ENCODE results near the gene BRINP1. TPM values are rescaled to one million over a fixed set of nuclear protein-coding genes. Genes with fewer than 3 reads are reported as not detected.

Gene BRINP1
- total RNA-seq, 2 donors from 2014 or later: not detected

DNA sequence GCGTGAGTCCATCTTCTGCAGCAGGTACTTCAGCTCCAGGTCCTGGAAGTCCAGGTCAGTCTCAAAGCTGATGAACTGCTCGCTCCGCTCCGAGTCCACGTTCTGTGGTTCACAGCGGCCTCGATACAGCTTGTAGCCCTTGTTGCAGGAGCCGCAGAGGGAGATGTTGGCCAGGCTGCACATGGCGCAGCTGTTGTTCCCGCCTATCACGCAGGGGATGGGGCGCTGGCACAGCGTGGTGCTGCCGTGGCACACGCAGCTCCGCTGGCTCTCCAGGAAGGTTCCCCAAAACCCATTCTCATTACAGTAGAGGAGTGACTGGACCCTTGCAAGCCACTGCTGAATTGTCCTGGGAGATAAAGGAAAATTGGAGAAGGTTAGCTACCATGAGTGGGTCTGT lies 201.4 kb downstream of the BRINP1 start:
- no peaks in the 10 kb centered on the region for H3K4me1 Mint-ChIP-seq
- no peak overlapping the region for H3K4me3 Mint-ChIP-seq
- H3K27ac Mint-ChIP-seq: no peak overlapping the region
- ATAC-seq (replicated peaks): no peak
- peaks cover 8% of the 10 kb centered on the region for H3K9me3 Mint-ChIP-seq
- H3K27me3 Mint-ChIP-seq: no peaks in the 10 kb centered on the region
- no peaks in the 10 kb centered on the region for H3K36me3 Mint-ChIP-seq (ENCODE audit: low read depth)

DNA sequence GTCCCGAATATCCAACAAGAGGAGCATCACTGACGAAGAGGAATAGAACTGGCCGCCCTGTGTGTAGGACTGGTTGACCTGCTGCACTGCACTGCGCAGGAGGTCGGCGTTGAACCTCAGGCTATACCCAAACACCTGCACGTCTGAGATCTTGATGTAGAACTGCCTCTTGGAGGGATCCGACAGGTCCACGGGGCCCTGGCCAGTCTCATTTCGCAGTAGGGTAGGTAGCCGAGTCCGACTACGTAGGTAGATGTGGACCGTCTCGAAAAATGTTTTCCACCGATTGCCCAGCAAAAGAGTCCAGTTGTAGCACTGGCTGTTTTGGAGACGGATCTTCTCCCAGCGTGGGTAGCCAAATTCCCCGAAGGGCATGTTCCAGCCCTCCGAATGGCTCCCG lies 202.0 kb downstream of the BRINP1 start:
- Mint-ChIP-seq H3K4me3 (no peak overlapping the region), H3K9me3 (peaks cover 8% of the 10 kb centered on the region), H3K36me3 (ENCODE audit: low read depth) (no peaks in the 10 kb centered on the region), H3K4me1 (no peaks in the 10 kb centered on the region), H3K27ac (no peak overlapping the region), H3K27me3 (no peaks in the 10 kb centered on the region)
- ATAC-seq (replicated peaks): no peak

DNA sequence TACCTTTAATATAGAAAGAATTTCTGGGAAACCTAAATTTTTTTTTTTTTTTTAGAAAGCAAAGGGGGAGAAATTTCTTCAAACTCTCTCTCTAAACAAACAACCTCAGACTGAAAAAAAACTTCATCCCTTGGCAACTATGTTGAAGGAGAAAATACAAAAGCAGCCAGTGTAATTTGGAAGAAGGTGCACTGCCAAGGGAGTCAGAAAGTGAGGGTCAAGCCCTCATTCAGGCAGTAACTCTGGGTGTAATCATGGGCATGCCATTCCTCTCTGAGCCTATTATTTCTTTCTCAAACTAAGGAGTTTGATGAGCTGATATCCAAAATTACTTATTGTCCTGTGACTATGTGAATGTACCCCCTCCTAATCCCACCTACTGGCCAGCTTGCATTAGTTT lies 203.1 kb downstream of the BRINP1 start:
- H3K4me1 Mint-ChIP-seq: no peaks in the 10 kb centered on the region
- H3K4me3 Mint-ChIP-seq: no peak overlapping the region
- no peak for ATAC-seq (replicated peaks)
- no peak overlapping the region for H3K27ac Mint-ChIP-seq
- peaks cover 8% of the 10 kb centered on the region for H3K9me3 Mint-ChIP-seq
- H3K27me3 Mint-ChIP-seq: no peaks in the 10 kb centered on the region
- H3K36me3 Mint-ChIP-seq (ENCODE audit: low read depth): no peaks in the 10 kb centered on the region

DNA sequence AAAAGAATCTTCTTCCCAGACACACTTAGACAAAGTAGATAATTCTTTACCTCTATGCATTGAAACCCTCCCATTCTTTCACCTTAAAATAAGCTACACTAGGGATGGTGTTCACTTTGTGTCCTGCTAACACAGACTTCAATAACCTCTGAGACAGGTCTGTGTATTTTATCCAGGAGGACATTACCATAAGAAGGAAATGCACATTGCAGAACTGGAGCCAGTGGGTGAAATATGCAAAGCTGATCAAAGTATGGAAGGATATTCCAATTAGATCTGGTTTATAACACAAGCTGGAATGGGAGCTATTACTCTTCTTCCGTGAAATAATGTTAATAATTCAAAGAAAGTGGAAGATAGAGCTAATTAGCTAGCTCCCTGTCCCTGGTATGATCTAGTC lies 204.1 kb downstream of the BRINP1 start:
- Mint-ChIP-seq H3K36me3 (ENCODE audit: low read depth) (no peaks in the 10 kb centered on the region), H3K4me1 (no peaks in the 10 kb centered on the region), H3K9me3 (peaks cover 8% of the 10 kb centered on the region), H3K27ac (no peak overlapping the region), H3K4me3 (no peak overlapping the region), H3K27me3 (no peaks in the 10 kb centered on the region)
- no peak for ATAC-seq (replicated peaks)

DNA sequence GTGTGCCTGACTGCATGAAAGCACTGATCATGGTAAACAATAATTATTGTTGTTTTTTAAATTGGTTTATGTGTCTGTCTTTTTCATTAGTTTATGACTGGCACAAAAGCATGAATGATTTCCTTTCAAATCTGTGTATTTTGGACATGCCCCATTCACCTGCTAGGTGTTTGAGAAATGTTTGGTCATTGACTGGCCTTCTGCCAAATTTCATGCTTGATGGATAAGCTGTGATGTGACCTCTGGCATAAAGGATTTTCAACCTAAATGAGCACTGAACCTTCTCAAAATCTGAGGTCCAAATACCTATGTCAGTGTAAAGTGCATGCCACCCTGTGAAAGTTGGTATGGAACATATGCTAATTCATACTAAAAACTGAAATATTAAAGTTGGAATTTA lies 204.5 kb downstream of the BRINP1 start:
- Mint-ChIP-seq H3K36me3 (ENCODE audit: low read depth) (no peaks in the 10 kb centered on the region), H3K4me3 (no peak overlapping the region), H3K4me1 (no peaks in the 10 kb centered on the region), H3K9me3 (peaks cover 8% of the 10 kb centered on the region), H3K27ac (no peak overlapping the region), H3K27me3 (no peaks in the 10 kb centered on the region)
- no peak for ATAC-seq (replicated peaks)

DNA sequence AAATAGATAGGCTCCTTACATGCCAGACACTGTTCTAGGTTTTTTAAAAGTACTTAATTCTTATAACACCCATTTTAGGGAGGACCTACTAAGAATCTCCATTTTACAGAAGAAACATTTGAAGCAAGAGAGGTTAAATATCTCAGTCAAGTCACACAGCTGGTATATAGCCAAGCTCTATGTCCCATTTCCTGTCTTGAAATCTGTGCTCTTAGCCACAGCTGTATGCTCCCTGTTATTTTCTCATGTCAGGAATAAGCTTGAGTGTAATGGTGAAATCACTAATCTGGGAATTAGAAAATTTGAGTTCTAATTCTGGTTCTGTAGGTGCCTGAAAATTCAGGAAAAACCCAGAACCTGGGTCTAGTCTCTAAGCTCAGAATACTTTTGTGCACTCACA lies 208.7 kb downstream of the BRINP1 start:
- Mint-ChIP-seq H3K27ac (no peak overlapping the region), H3K9me3 (peaks cover 3% of the 10 kb centered on the region), H3K4me3 (no peak overlapping the region), H3K27me3 (no peaks in the 10 kb centered on the region), H3K4me1 (no peaks in the 10 kb centered on the region), H3K36me3 (ENCODE audit: low read depth) (no peaks in the 10 kb centered on the region)
- no peak for ATAC-seq (replicated peaks)

DNA sequence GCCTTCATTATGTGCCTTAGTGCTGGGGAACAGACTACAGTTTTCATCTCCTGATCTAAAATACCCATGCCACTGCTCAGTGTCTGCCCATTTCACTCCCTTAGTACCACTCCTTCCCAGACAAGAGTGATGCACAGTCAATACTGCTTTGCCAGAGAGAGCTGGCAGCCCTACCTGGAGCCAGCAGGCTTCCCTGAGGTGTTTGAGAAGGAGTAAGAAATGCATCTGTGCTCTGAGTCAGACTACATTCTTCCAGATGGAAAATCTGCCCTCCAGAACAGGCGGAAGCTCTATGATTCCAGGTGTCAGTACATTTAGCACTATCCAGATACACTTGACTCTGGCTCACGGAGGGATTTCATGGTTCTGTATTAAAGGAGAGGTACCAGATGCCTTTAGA lies 209.8 kb downstream of the BRINP1 start:
- Mint-ChIP-seq H3K4me1 (no peaks in the 10 kb centered on the region), H3K27ac (no peak overlapping the region), H3K27me3 (no peaks in the 10 kb centered on the region), H3K9me3 (peaks cover 3% of the 10 kb centered on the region), H3K36me3 (ENCODE audit: low read depth) (no peaks in the 10 kb centered on the region), H3K4me3 (no peak overlapping the region)
- no peak for ATAC-seq (replicated peaks)

DNA sequence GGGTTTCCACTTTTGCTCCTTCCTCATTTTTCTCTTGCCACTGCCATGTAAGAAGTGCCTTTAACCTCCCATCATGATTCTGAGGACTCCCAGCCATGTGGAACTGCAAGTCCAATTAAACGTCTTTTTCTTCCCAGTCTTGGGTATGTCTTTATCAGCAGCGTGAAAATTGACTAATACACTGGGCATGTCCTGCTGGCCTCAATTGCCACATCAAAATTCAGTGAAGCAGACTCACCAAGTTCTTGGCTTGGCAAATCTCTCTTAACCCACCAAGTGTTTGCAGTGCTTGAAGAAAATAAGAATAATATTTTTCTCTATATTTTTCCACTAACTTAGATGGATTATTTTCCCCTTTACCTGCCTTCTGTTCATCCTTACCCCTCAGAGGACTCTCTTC lies 212.0 kb downstream of the BRINP1 start:
- Mint-ChIP-seq H3K4me1 (no peaks in the 10 kb centered on the region), H3K36me3 (ENCODE audit: low read depth) (no peaks in the 10 kb centered on the region), H3K27ac (no peak overlapping the region), H3K4me3 (no peak overlapping the region), H3K9me3 (peaks cover 3% of the 10 kb centered on the region), H3K27me3 (no peaks in the 10 kb centered on the region)
- no peak for ATAC-seq (replicated peaks)

DNA sequence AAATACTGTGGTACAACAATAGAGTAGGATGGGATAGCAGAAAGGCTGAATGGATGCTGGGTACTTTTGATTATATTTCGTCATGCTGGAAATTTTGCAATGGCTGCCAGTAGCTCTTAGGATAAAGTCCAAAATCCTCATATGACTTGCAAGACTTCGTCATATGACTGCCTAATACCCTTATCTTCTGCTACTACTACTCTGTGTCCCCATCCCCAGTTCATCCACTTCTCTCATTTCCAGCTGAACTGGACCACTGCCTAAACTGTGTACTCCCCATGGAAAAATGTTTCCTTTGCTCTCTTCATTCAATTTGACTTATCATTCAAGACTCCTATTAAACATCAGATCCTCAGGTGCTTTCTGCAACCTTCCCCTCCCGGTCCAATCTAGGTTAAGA lies 212.9 kb downstream of the BRINP1 start:
- no peak overlapping the region for H3K27ac Mint-ChIP-seq
- H3K36me3 Mint-ChIP-seq (ENCODE audit: low read depth): no peaks in the 10 kb centered on the region
- H3K27me3 Mint-ChIP-seq: no peaks in the 10 kb centered on the region
- H3K4me3 Mint-ChIP-seq: no peak overlapping the region
- no peak for ATAC-seq (replicated peaks)
- peaks cover 3% of the 10 kb centered on the region for H3K9me3 Mint-ChIP-seq
- no peaks in the 10 kb centered on the region for H3K4me1 Mint-ChIP-seq

DNA sequence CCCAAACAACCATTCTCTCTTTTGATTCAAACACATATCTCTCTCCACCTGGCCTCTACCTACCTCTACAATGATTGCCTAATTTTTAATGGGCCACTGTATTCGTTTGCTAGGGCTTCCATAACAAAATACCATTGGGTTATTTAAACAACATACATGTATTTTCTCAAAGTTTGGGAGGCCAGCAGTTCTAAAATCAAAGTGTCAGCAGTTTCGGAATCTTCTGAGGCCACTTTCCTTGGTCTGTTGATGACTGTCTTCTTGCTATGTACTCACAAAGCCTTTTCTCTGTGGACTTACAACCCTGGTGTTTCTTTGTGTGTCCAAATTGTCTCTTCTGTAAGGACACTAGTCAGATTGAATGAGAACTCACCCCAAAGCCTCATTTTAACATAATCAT lies 214.7 kb downstream of the BRINP1 start:
- H3K4me3 Mint-ChIP-seq: no peak overlapping the region
- no peaks in the 10 kb centered on the region for H3K27me3 Mint-ChIP-seq
- H3K36me3 Mint-ChIP-seq (ENCODE audit: low read depth): no peaks in the 10 kb centered on the region
- no peaks in the 10 kb centered on the region for H3K4me1 Mint-ChIP-seq
- no peak overlapping the region for H3K27ac Mint-ChIP-seq
- no peak for ATAC-seq (replicated peaks)
- H3K9me3 Mint-ChIP-seq: peaks cover 9% of the 10 kb centered on the region

DNA sequence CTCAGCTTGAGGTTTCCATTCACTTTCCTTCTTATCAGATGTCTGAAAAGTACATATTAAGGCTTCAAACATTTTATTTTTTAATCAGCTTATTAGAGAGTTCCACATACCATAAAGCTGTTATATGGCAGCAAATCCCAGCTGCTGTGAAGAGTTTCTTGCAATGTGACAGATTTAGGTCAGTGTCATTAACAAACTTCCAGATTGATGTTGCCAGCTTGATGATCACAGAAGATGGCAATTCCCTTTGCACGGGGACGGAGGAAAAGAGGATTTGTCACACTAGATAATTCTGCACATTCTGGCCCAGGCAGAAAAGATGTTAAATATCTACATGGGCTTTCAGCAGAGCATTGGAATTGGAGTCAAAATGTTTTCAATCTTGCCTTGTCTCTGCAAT lies 215.8 kb downstream of the BRINP1 start:
- no peak for ATAC-seq (replicated peaks)
- Mint-ChIP-seq H3K27me3 (no peaks in the 10 kb centered on the region), H3K36me3 (ENCODE audit: low read depth) (no peaks in the 10 kb centered on the region), H3K4me1 (no peaks in the 10 kb centered on the region), H3K4me3 (no peak overlapping the region), H3K9me3 (peaks cover 9% of the 10 kb centered on the region), H3K27ac (no peak overlapping the region)

DNA sequence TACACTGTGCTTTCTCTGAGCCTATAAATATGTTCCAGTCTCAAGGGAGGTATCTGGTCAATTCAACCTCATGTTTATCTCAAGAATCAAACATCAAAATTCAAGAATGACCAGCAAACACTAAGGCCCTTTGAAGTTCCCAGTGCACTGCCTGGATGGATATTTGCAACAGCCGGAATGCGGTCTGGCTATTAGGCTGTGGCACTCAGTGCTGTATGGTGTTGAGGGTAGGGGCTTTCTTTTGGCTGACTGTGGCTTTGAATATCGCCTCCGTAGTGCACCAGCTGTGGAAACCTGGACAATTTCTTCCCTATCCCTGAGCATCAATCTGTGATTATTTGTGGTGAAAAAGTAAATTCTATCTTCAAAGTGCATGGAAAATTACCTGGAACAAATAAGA lies 220.4 kb downstream of the BRINP1 start:
- peaks cover 6% of the 10 kb centered on the region for H3K9me3 Mint-ChIP-seq
- no peak overlapping the region for H3K4me3 Mint-ChIP-seq
- no peak for ATAC-seq (replicated peaks)
- H3K27ac Mint-ChIP-seq: no peak overlapping the region
- no peaks in the 10 kb centered on the region for H3K36me3 Mint-ChIP-seq (ENCODE audit: low read depth)
- H3K4me1 Mint-ChIP-seq: no peaks in the 10 kb centered on the region
- no peaks in the 10 kb centered on the region for H3K27me3 Mint-ChIP-seq

DNA sequence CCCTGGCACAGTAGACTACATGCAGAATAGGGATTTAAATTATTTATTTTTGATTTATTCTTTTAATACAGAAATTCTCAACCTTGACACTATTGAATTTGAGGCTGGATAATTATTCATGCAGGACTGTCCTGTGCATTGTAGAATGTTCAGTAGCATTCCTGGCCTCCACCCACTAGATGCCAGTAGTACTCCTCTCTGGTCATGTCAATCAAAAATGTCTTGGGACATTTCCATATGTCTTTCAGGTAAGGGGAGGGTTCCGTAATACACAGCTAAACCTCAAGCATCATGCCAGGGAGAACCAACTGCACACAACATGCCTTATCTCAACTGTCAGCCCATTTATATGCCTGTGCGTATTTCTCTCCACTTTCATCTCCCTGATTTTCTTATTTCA lies 231.8 kb downstream of the BRINP1 start:
- peaks cover 8% of the 10 kb centered on the region for H3K9me3 Mint-ChIP-seq
- no peaks in the 10 kb centered on the region for H3K4me1 Mint-ChIP-seq
- H3K4me3 Mint-ChIP-seq: no peak overlapping the region
- no peak overlapping the region for H3K27ac Mint-ChIP-seq
- no peaks in the 10 kb centered on the region for H3K36me3 Mint-ChIP-seq (ENCODE audit: low read depth)
- ATAC-seq (replicated peaks): no peak
- no peaks in the 10 kb centered on the region for H3K27me3 Mint-ChIP-seq

DNA sequence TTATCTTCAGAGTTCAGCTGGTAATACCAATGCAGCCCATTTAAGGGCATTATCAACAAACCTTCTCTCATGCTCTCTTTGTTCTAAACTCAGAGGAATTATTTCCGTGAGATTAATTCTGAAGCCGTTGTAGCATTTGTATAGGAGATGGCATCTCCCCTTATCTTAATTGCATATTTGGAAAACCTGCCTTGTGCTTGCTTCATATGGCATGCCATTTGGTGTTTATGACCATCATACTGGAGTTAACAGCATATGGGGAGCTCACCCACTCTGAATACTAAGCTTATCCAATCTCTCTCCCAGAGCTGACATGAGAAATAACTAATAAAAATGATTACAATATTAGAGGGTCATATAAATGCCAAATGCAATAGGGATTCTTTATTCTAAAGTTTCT lies 243.2 kb downstream of the BRINP1 start:
- Mint-ChIP-seq H3K27me3 (no peaks in the 10 kb centered on the region), H3K4me3 (no peak overlapping the region), H3K4me1 (no peaks in the 10 kb centered on the region), H3K27ac (no peak overlapping the region), H3K9me3 (peaks cover 8% of the 10 kb centered on the region), H3K36me3 (ENCODE audit: low read depth) (no peaks in the 10 kb centered on the region)
- no peak for ATAC-seq (replicated peaks)

DNA sequence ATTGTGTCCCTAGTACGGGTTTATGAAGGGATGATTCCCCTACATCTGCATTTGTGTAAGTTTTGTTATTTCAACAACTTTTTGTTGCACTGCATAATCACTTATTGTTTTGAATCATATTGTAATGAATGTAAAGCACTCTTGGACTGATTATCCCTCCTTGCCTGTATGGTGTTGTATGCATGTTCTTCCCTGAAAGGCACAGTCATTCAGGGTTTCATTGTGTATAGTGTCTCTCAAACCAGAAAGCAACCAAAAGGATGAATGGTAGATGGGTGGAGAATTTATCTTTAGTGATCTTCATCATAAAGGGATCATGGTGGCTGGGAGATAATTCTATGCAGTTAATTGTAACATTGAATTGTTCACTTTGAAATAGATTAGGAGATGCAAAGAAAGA lies 247.3 kb downstream of the BRINP1 start:
- Mint-ChIP-seq H3K9me3 (peaks cover 8% of the 10 kb centered on the region), H3K4me3 (no peak overlapping the region), H3K27me3 (no peaks in the 10 kb centered on the region), H3K4me1 (no peaks in the 10 kb centered on the region), H3K36me3 (ENCODE audit: low read depth) (no peaks in the 10 kb centered on the region), H3K27ac (no peak overlapping the region)
- ATAC-seq (replicated peaks): no peak

DNA sequence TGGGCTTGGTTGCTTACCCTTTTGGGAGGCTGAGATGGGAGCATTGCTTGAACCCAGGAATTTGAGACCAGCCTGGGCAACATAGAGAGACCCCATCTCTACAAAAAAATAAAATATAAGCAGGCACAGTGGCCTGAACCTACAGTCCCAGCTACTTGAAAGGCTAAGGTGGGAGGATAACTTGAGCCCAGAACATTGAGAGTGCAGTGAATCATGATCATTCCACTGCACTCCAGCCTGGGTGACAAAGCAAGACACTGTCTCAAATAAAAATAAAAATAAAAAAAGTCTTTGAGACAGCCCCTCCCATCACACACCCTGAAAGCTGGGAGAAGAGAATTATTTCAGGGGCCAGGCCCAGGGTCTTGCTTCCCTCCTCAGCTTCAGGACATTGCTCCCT lies 251.8 kb downstream of the BRINP1 start:
- no peak for ATAC-seq (replicated peaks)
- peaks cover 16% of the 10 kb centered on the region for H3K9me3 Mint-ChIP-seq
- no peak overlapping the region for H3K27ac Mint-ChIP-seq

More for the DNA sequence above, 251.8 kb downstream of the BRINP1 start:
- H3K4me3 Mint-ChIP-seq: no peak overlapping the region
- H3K4me1 Mint-ChIP-seq: no peaks in the 10 kb centered on the region
- no peaks in the 10 kb centered on the region for H3K27me3 Mint-ChIP-seq
- no peaks in the 10 kb centered on the region for H3K36me3 Mint-ChIP-seq (ENCODE audit: low read depth)

All from activated T-helper 17 cell treated with anti-CD3 and anti-CD28 coated beads, Interleukin-2, amount 50 U/mL, for 72 hours (primary cell).